Large intestine (tissue), 12 donors: ENCODE measurements around the gene HOXD13. TPM values are rescaled to one million over a fixed set of nuclear protein-coding genes. Genes with fewer than 3 reads are reported as not detected.

Experiments used
- DNase-seq, 2 donors: peaks; one replicate each; pipeline versions ENCODE4 v3.0.0 to v3.0.0-alpha.2; 2013
- H3K27ac ChIP-seq: one replicate; pipeline ENCODE4 v1.5.1; 2013; ENCODE audit warnings: low read length
- H3K27me3 ChIP-seq: 2 replicates; pipeline ENCODE4 v1.6.1; 2013; ENCODE audit warnings: low read length; ENCODE audit not compliant: control insufficient read depth, insufficient read depth
- H3K36me3 ChIP-seq: 2 replicates; pipeline ENCODE4 v1.6.1; 2013; ENCODE audit warnings: low read length; ENCODE audit not compliant: control insufficient read depth, insufficient read depth
- H3K4me1 ChIP-seq: one replicate; pipeline ENCODE4 v1.6.1; 2013; ENCODE audit warnings: low read length; ENCODE audit not compliant: control insufficient read depth, insufficient read depth
- H3K4me3 ChIP-seq: one replicate; pipeline ENCODE4 v1.5.1; 2013; ENCODE audit warnings: low read length
- H3K9me3 ChIP-seq: one replicate; pipeline ENCODE4 v1.6.1; 2013; ENCODE audit warnings: mild to moderate bottlenecking, low read depth, low read length, moderate library complexity; ENCODE audit not compliant: control insufficient read depth
- WGBS: methylation state at CpG from one replicate; pipeline ENCODE4 v1.1.5; 2013; ENCODE audit warnings: low lambda C conversion rate; ENCODE audit not compliant: insufficient coverage; 5-methylcytosine and 5-hydroxymethylcytosine counted together
- long read RNA-seq, 11 donors: transcript quantifications; one replicate each; lab custom pipeline, GENCODE V29; 2026
- polyA plus RNA-seq: library from polyadenylated mRNA; unstranded; fragments of 120-200 nt; gene quantifications from one replicate; pipeline ENCODE4 v1.2.1, GENCODE V29; 2013

The HOXD13 gene
- not detected for polyA plus RNA-seq
- long read RNA-seq, donor 1 = 0 reads
- long read RNA-seq, donor 2 = 0 reads
- long read RNA-seq, donor 3 = 0 reads
- long read RNA-seq, donor 4 = 0 reads
- long read RNA-seq, donor 5, partial matches to known transcripts = 0 of 1 reads
- long read RNA-seq, donor 5, other reads (novel, unspliced or antisense) = 0 of 1 reads
- long read RNA-seq, donor 6 = 0 reads
- long read RNA-seq, donor 7 = 0 reads
- long read RNA-seq, donor 8 = 0 reads
- long read RNA-seq, donor 9 = 0 reads
- long read RNA-seq, donor 10 = 0 reads
- long read RNA-seq, donor 11 = 0 reads

GRCh38 chr2:176092270-176093144 is at the start of gene HOXD13:
Gene HOXD13, plus strand, starts transcription at chr2:176092721. Its CDS starts 170 bp downstream, at chr2:176092891.
- no peak for DNase-seq
- Histone ChIP-seq H3K9me3 (peaks cover 10% of the 10 kb centered on the region), H3K4me3 (no peak within 1 kb of the TSS), H3K4me1 (peaks cover 17% of the 10 kb centered on the region), H3K36me3 (no peaks in the 10 kb centered on the region), H3K27me3 (peaks cover 97% of the 10 kb centered on the region), H3K27ac (no peak within 1 kb of the TSS)
- no CpG with 5 or more reads among the region's 95 CpGs for WGBS

- WGBS = no CpG with 5 or more reads among the region's 1 CpG
- no peak for DNase-seq
- no peak overlapping the region for H3K27ac ChIP-seq
Observed at GRCh38 chr2:176056406-176056805, 36.1 kb upstream of the HOXD13 start.

GRCh38 chr2:176063958-176064357 is 28.6 kb upstream of the HOXD13 start:
- Histone ChIP-seq H3K4me3 (no peak overlapping the region), H3K27me3 (peaks cover 63% of the 10 kb centered on the region), H3K27ac (no peak overlapping the region)

More at GRCh38 chr2:176056406-176056805, 36.1 kb upstream of the HOXD13 start:
- Histone ChIP-seq H3K9me3 (no peaks in the 10 kb centered on the region), H3K27me3 (peaks cover 22% of the 10 kb centered on the region), H3K4me3 (no peak overlapping the region), H3K4me1 (no peaks in the 10 kb centered on the region), H3K36me3 (no peaks in the 10 kb centered on the region)

GRCh38 chr2:176066645-176067588 is 25.6 kb upstream of the HOXD13 start:
- peak overlapping the region; percentile 19 for H3K4me3 ChIP-seq
- H3K9me3 ChIP-seq = peaks cover 8% of the 10 kb centered on the region
- peaks cover 82% of the 10 kb centered on the region for H3K27me3 ChIP-seq
- H3K4me1 ChIP-seq = peaks cover 12% of the 10 kb centered on the region
- WGBS = 5% methylated on average over 4 of the region's 56 CpGs
- DNase-seq = peak in 1 of 2 donors; percentile 10
- H3K27ac ChIP-seq = no peak overlapping the region
- no peaks in the 10 kb centered on the region for H3K36me3 ChIP-seq

More at GRCh38 chr2:176063958-176064357, 28.6 kb upstream of the HOXD13 start:
- WGBS = no CpG with 5 or more reads among the region's 2 CpGs
- H3K9me3 ChIP-seq = peaks cover 3% of the 10 kb centered on the region
- H3K4me1 ChIP-seq = peaks cover 12% of the 10 kb centered on the region
- H3K36me3 ChIP-seq = no peaks in the 10 kb centered on the region
- DNase-seq = no peak

GRCh38 chr2:176067589-176068418 is 24.7 kb upstream of the HOXD13 start:
- no CpG with 5 or more reads among the region's 38 CpGs for WGBS
- DNase-seq = peak in 1 of 2 donors; percentile 19
- Histone ChIP-seq H3K4me1 (peaks cover 12% of the 10 kb centered on the region), H3K36me3 (no peaks in the 10 kb centered on the region), H3K4me3 (peak overlapping the region; percentile 19), H3K27ac (no peak overlapping the region), H3K27me3 (peaks cover 86% of the 10 kb centered on the region), H3K9me3 (peaks cover 8% of the 10 kb centered on the region)

- Histone ChIP-seq H3K9me3 (peaks cover 8% of the 10 kb centered on the region), H3K36me3 (no peaks in the 10 kb centered on the region), H3K27ac (no peak overlapping the region), H3K27me3 (peaks cover 92% of the 10 kb centered on the region), H3K4me3 (no peak overlapping the region), H3K4me1 (peaks cover 12% of the 10 kb centered on the region)
- no CpG with 5 or more reads among the region's 30 CpGs for WGBS
- DNase-seq = peak in 1 of 2 donors; percentile 5
Observed at GRCh38 chr2:176068419-176068832, 24.1 kb upstream of the HOXD13 start.

- peaks cover 100% of the 10 kb centered on the region for H3K27me3 ChIP-seq
- no peaks in the 10 kb centered on the region for H3K36me3 ChIP-seq
- H3K9me3 ChIP-seq = peaks cover 8% of the 10 kb centered on the region
- no peak overlapping the region for H3K4me3 ChIP-seq
- no peak for DNase-seq
- WGBS = no CpG with 5 or more reads among the region's 58 CpGs
- peaks cover 12% of the 10 kb centered on the region for H3K4me1 ChIP-seq
- no peak overlapping the region for H3K27ac ChIP-seq
Observed at GRCh38 chr2:176071330-176072291, 20.9 kb upstream of the HOXD13 start.

GRCh38 chr2:176072292-176072669 is 20.2 kb upstream of the HOXD13 start:
- H3K27ac ChIP-seq = no peak overlapping the region
- H3K4me1 ChIP-seq = peaks cover 8% of the 10 kb centered on the region
- peaks cover 100% of the 10 kb centered on the region for H3K27me3 ChIP-seq
- peaks cover 4% of the 10 kb centered on the region for H3K9me3 ChIP-seq
- 50% methylated on average over 1 of the region's 5 CpGs for WGBS
- no peaks in the 10 kb centered on the region for H3K36me3 ChIP-seq
- H3K4me3 ChIP-seq = no peak overlapping the region
- no peak for DNase-seq
